Kidney epithelial cell (primary cell): Measurements from ENCODE around the gene ADD2. TPM values are rescaled to one million over a fixed set of nuclear protein-coding genes. Genes with fewer than 3 reads are reported as not detected.

Source experiments
- DNase-seq: peaks from one replicate; pipeline ENCODE4 v3.0.0-alpha.2; 2010; ENCODE audit warnings: low read depth
- H3K27me3 ChIP-seq: 2 replicates; pipeline ENCODE4 v1.6.0; 2011; ENCODE audit warnings: low read length; ENCODE audit not compliant: control insufficient read depth, insufficient read depth
- H3K36me3 ChIP-seq: 2 replicates; pipeline ENCODE4 v1.5.1; 2011; ENCODE audit warnings: low read length; ENCODE audit not compliant: control insufficient read depth, insufficient read depth
- H3K4me3 ChIP-seq: 2 replicates; pipeline ENCODE4 v1.5.1; 2011; ENCODE audit warnings: low read depth, mild to moderate bottlenecking, control low read depth, low read length
- total RNA-seq: library from RNA; depleted of rRNA; stranded (reverse); fragments of >200 nt; gene quantifications from 2 replicates; pipeline ENCODE4 v1.2.3, GENCODE V29; 2015
- TF ChIP-seq, protein P1 (sequence below): IDR thresholded peaks from 2 replicates; pipeline ENCODE4 v1.5.1; 2011; ENCODE audit warnings: mild to moderate bottlenecking, moderate library complexity, low read length, control low read depth, inconsistent platforms; ENCODE audit not compliant: insufficient read depth, poor library complexity, severe bottlenecking

Gene ADD2
- total RNA-seq, 1 donor from 2014 or later: 9.9 TPM

DNA sequence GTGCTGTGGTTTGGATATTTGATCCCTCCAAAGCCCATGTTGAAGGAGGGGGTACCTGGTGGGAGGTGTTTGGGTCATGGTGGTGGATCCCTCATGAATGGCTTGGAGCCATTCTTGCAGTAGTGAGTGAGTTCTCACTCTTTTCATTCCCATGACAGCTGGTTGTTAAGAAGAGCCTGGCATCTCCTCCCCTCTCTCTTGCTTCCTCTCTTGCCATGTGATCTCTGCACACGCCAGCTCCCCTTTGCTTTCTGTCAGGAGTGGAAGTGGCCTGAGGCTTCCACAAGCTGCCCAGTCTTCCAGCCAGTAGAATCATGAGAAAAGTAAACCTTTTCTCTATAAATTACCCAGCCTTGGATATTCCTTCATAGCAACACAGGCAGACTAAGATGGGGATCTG, 8.6 kb downstream of the ADD2 start:
- no peak overlapping the region for H3K4me3 ChIP-seq
- H3K36me3 ChIP-seq: no peaks in the 10 kb centered on the region
- H3K27me3 ChIP-seq: no peaks in the 10 kb centered on the region
- no peak for DNase-seq
- TF ChIP-seq, protein P1, sequence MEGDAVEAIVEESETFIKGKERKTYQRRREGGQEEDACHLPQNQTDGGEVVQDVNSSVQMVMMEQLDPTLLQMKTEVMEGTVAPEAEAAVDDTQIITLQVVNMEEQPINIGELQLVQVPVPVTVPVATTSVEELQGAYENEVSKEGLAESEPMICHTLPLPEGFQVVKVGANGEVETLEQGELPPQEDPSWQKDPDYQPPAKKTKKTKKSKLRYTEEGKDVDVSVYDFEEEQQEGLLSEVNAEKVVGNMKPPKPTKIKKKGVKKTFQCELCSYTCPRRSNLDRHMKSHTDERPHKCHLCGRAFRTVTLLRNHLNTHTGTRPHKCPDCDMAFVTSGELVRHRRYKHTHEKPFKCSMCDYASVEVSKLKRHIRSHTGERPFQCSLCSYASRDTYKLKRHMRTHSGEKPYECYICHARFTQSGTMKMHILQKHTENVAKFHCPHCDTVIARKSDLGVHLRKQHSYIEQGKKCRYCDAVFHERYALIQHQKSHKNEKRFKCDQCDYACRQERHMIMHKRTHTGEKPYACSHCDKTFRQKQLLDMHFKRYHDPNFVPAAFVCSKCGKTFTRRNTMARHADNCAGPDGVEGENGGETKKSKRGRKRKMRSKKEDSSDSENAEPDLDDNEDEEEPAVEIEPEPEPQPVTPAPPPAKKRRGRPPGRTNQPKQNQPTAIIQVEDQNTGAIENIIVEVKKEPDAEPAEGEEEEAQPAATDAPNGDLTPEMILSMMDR: no peak

DNA sequence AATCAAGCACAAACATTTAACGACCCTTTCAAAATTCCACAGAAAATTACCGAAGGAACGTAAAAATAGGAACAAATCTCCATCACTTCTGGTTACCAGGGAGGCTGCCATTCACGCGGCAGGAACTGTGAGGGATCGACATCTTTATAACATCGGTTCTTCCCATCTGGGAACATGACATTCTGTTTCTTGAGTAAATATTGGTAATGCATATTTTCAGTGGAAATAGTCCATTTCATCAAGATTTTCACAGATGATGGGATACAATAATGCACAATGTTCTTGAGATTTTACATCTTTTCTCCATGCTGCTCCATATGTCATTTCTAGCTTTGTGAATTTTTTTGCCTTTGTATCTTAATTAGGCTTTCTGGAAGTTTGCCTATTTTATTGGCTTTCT, 10.0 kb downstream of the ADD2 start:
- TF ChIP-seq, protein P1: no peak
- DNase-seq: no peak
- Histone ChIP-seq H3K36me3 (no peaks in the 10 kb centered on the region), H3K4me3 (no peak overlapping the region), H3K27me3 (no peaks in the 10 kb centered on the region)

DNA sequence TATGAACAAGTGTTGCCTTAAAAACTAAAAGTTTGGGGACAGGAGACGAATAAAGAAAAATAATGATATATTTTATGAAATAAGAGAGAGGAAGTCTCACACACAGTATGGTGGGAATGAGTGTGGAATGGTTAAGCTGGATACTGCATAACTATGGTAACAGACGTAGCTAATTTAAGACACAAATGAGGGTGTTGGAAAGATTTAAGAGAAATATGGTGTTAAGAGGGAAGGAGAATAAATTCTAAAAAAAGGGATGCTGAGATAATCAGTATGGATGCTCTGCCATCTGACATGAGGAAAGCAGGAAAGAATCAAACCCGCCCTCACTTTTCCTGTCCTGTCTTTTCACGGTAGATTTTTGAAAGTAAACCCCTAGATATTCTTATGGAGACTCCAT, 10.6 kb downstream of the ADD2 start:
- Histone ChIP-seq H3K36me3 (no peaks in the 10 kb centered on the region), H3K27me3 (no peaks in the 10 kb centered on the region), H3K4me3 (no peak overlapping the region)
- DNase-seq: no peak
- TF ChIP-seq, protein P1: no peak

DNA sequence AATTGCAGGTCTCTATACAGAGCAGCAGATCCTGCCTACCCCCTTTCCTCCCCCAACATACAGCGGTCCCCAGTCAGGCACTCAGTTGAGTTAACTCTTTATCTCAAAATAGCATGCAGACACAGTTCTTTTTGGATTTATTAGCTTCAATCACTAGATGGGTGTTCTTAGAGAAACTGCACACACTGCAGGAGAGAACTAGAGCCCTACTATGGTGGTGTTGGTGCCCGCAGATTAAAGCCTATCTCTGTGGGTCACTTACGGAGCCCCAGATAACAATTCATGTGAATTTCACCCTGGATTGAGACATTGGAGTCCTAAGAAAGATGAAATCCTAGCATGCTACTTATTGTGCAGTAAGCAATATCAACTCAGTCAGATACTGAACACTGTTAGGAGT, 11.9 kb downstream of the ADD2 start:
- TF ChIP-seq, protein P1: no peak
- no peak for DNase-seq
- Histone ChIP-seq H3K27me3 (no peaks in the 10 kb centered on the region), H3K4me3 (no peak overlapping the region), H3K36me3 (no peaks in the 10 kb centered on the region)

DNA sequence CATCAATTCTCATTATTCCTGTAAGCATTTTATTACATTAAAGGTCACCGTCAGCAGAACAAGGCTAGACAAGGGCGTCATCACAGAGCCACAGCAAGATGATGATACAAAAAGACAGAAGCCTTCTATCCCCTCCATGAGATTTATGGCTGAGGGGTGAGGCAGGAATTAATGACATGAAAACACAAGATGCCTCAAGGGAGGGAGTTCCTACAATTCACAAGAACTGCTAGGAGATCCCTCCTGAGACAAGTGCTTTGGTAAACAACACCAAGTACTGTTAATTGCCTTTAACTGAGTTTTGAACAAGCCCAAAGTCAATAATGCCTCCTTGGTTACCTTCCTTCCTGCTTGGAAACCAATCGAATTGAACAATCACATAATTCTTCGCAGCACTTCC, 14.1 kb downstream of the ADD2 start:
- no peak overlapping the region for H3K4me3 ChIP-seq
- TF ChIP-seq, protein P1: no peak
- DNase-seq: no peak
- H3K36me3 ChIP-seq: no peaks in the 10 kb centered on the region
- no peaks in the 10 kb centered on the region for H3K27me3 ChIP-seq

DNA sequence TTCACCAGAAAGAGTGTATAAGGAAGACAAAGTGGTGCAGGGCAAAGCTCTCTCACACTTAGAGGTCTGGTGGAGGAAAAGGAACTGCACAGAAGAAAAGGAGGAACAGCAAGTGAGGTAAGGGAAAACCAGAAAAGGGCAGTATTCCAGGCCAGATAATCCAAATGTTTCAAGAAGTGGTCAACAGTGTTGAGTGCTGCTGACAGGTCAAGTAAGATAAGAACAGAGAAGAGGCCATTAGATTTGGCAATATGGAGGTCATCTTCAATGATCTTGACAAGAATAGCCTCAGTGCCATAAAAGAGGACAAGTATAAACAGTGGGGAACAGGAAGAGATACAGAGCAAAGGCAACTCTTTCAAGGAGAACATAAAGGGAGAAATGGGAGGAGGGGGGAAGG, 15.0 kb downstream of the ADD2 start:
- Histone ChIP-seq H3K36me3 (no peaks in the 10 kb centered on the region), H3K27me3 (no peaks in the 10 kb centered on the region), H3K4me3 (no peak overlapping the region)
- TF ChIP-seq, protein P1: no peak
- no peak for DNase-seq
